SK-N-SH (cell line): Measurements from ENCODE around the gene BAZ1B.

Source experiments
- JUND ChIP-seq: IDR thresholded peaks from 2 replicates; pipeline ENCODE4 v1.4.0; 2012
- RAD21 ChIP-seq: IDR thresholded peaks from 2 replicates; pipeline ENCODE4 v1.6.1; 2012; ENCODE audit warnings: mild to moderate bottlenecking, low read length
- TAF1 ChIP-seq: IDR thresholded peaks from 2 replicates; pipeline ENCODE4 v1.6.1; 2012; ENCODE audit warnings: low read depth, mild to moderate bottlenecking, low read length, moderate library complexity, borderline replicate concordance
- TF ChIP-seq, protein P1 (sequence below): fragments of 200-600 bp; sonication (generic); IDR thresholded peaks from 2 replicates; pipeline ENCODE4 v1.6.1; 2017; ENCODE audit warnings: antibody characterized with exemption, mild to moderate bottlenecking, moderate library complexity

DNA sequence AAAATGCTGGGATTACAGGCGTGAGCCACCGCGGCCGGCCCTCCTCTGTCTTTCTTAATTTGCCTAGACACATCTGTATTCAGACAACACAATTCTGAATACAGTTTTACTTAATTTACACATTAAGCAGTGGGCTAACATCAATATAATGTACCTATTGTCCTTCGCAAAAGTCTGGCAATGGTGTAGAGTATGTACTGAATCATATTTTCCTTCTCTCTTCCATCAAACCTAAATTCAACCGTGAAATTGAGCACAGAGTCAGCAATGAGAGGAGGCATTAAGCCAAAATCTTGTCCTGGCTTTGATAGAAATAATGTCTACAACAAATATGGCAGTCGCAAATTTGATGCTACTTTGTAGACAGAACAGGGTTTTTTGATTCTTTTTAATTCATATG, 58.1 kb downstream of the BAZ1B start:
- TF ChIP-seq JUND: no peak
- no peak for TF ChIP-seq TAF1
- no peak for TF ChIP-seq RAD21
- TF ChIP-seq, protein P1, sequence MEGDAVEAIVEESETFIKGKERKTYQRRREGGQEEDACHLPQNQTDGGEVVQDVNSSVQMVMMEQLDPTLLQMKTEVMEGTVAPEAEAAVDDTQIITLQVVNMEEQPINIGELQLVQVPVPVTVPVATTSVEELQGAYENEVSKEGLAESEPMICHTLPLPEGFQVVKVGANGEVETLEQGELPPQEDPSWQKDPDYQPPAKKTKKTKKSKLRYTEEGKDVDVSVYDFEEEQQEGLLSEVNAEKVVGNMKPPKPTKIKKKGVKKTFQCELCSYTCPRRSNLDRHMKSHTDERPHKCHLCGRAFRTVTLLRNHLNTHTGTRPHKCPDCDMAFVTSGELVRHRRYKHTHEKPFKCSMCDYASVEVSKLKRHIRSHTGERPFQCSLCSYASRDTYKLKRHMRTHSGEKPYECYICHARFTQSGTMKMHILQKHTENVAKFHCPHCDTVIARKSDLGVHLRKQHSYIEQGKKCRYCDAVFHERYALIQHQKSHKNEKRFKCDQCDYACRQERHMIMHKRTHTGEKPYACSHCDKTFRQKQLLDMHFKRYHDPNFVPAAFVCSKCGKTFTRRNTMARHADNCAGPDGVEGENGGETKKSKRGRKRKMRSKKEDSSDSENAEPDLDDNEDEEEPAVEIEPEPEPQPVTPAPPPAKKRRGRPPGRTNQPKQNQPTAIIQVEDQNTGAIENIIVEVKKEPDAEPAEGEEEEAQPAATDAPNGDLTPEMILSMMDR: no peak
